ENCODE measurements around the gene IKZF1. TPM values are rescaled to one million over a fixed set of nuclear protein-coding genes. Genes with fewer than 3 reads are reported as not detected.

The IKZF1 gene
- total and polyA plus RNA-seq, 9 of the 15 experiments (the other 6 are each of a cell fraction or from before 2014, with no cell fraction given) = 12.6 to 85.3 (median 44.7) TPM

- Histone ChIP-seq H4K20me1 (replicated peaks; ENCODE audit: control insufficient read depth, insufficient read depth, low read length) (no peaks in the 10 kb centered on the region), H3K79me2 (ENCODE audit: control insufficient read depth, insufficient read depth, low read length) (no peaks in the 10 kb centered on the region), H3K4me1 (replicated peaks in 1 of 2; ENCODE audit: control insufficient read depth in 2 of 2, insufficient read depth in 2 of 2, low read length in 2 of 2) (peaks cover 12 to 14% of the 10 kb centered on the region in 2 experiments; a peak in 3 of 5 replicates), H3K9me3 (replicated peaks; ENCODE audit: control insufficient read depth, insufficient read depth, low read depth, low read length) (no peaks in the 10 kb centered on the region), H2AFZ (ENCODE audit: low read depth, low read length) (no peak overlapping the region), H3K4me3 (no peak overlapping the region), H3K27me3 (ENCODE audit: control insufficient read depth in 2 of 2, insufficient read depth in 2 of 2, low read length in 2 of 2) (no peaks in the 10 kb centered on the region), H3K4me2 (ENCODE audit: insufficient read depth, low read length) (no peak overlapping the region), H3K9me1 (ENCODE audit: control insufficient read depth, insufficient read depth, low read length) (no peaks in the 10 kb centered on the region), H3K9ac (ENCODE audit: insufficient read depth in 1 of 2, low read depth in 2 of 2, low read length in 2 of 2) (no peak overlapping the region), H3K27ac (ENCODE audit: extremely low read depth, low read depth, low read length) (no peak overlapping the region), H3K36me3 (ENCODE audit: control insufficient read depth, insufficient read depth, low read length) (peaks cover 85% of the 10 kb centered on the region)
- POLR2A ChIA-PET = no interaction called here
- intact Hi-C loops (cut with micrococcal nuclease) (no loop called here), in situ Hi-C loops (cut with MboI) (no loop called here)
- no peak for ATAC-seq
- BruUV-seq (replicated peaks) = no TSS peak
- CTCF ChIA-PET (ENCODE audit: low intra/inter-chr PET ratio) = no interaction called here
- no peak for FAIRE-seq
- WGBS (ENCODE audit: insufficient coverage, low coverage, missing lambda C conversion rate) = 100% methylated on average over 3 of the region's 3 CpGs
- no peak for DNase-seq (ENCODE audit: extremely low read depth in 1 of 4, low spot score in 3 of 4)
- TF ChIP-seq PHB (CRISPR knock-in tag; IDR thresholded peaks at IDR 0.05) (no peak), ETV6 (IDR thresholded peaks at IDR 0.05; ENCODE audit: borderline replicate concordance in 1 of 2, low read depth in 2 of 2, low read length in 1 of 2) (no peak), ETV6 (CRISPR knock-in tag; IDR thresholded peaks at IDR 0.05; ENCODE audit: borderline replicate concordance) (no peak), ZNF444 (CRISPR knock-in tag; IDR thresholded peaks at IDR 0.05) (no peak), YBX1 (IDR thresholded peaks at IDR 0.05) (no peak), CAMTA2 (CRISPR knock-in tag; conservative IDR thresholded peaks at IDR 0.05) (no peak)
- TF ChIP-seq, protein P1, sequence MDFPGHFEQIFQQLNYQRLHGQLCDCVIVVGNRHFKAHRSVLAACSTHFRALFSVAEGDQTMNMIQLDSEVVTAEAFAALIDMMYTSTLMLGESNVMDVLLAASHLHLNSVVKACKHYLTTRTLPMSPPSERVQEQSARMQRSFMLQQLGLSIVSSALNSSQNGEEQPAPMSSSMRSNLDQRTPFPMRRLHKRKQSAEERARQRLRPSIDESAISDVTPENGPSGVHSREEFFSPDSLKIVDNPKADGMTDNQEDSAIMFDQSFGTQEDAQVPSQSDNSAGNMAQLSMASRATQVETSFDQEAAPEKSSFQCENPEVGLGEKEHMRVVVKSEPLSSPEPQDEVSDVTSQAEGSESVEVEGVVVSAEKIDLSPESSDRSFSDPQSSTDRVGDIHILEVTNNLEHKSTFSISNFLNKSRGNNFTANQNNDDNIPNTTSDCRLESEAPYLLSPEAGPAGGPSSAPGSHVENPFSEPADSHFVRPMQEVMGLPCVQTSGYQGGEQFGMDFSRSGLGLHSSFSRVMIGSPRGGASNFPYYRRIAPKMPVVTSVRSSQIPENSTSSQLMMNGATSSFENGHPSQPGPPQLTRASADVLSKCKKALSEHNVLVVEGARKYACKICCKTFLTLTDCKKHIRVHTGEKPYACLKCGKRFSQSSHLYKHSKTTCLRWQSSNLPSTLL (IDR thresholded peaks at IDR 0.05) = no peak
- TF ChIP-seq, protein P2, sequence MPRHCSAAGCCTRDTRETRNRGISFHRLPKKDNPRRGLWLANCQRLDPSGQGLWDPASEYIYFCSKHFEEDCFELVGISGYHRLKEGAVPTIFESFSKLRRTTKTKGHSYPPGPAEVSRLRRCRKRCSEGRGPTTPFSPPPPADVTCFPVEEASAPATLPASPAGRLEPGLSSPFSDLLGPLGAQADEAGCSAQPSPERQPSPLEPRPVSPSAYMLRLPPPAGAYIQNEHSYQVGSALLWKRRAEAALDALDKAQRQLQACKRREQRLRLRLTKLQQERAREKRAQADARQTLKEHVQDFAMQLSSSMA (CRISPR knock-in tag; IDR thresholded peaks at IDR 0.05) = no peak
Observed at GRCh38 chr7:50391386-50391785, 86.9 kb downstream of the IKZF1 start.
